ENCODE measurements around the gene EBF3. TPM values are rescaled to one million over a fixed set of nuclear protein-coding genes. Genes with fewer than 3 reads are reported as not detected.

EBF3 gene
- total RNA-seq, 4 donors from 2014 or later = 5.5 to 10.4 (median 8.2) TPM

DNA sequence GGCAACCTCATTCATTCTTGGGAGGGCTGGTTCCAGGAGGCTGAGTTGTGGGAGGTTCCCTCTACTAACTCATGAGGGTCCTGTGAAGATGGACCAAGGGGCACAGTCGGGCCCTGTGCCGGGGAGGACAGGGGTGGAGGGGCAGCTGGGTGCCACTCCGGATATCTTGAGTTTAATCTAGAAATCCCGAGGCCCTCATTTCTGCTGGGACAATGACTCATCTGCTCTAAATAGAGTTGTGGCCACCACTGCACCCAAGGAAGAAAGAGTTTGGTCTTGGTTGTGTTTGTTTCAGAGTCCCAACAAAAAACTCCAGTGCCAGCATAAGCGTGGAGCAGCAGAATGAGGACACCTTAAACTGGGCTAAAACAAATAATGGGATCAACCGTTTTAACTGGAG lies 82.4 kb downstream of the EBF3 start:
- Histone ChIP-seq H3K4me3 (no peak overlapping the region), H3K27me3 (no peaks in the 10 kb centered on the region), H3K9me3 (no peaks in the 10 kb centered on the region), H3K27ac (no peak overlapping the region), H3K4me1 (peaks cover 0 to 6% of the 10 kb centered on the region in 2 donors), H3K36me3 (no peaks in the 10 kb centered on the region)
- TF ChIP-seq, protein P1, sequence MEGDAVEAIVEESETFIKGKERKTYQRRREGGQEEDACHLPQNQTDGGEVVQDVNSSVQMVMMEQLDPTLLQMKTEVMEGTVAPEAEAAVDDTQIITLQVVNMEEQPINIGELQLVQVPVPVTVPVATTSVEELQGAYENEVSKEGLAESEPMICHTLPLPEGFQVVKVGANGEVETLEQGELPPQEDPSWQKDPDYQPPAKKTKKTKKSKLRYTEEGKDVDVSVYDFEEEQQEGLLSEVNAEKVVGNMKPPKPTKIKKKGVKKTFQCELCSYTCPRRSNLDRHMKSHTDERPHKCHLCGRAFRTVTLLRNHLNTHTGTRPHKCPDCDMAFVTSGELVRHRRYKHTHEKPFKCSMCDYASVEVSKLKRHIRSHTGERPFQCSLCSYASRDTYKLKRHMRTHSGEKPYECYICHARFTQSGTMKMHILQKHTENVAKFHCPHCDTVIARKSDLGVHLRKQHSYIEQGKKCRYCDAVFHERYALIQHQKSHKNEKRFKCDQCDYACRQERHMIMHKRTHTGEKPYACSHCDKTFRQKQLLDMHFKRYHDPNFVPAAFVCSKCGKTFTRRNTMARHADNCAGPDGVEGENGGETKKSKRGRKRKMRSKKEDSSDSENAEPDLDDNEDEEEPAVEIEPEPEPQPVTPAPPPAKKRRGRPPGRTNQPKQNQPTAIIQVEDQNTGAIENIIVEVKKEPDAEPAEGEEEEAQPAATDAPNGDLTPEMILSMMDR (IDR thresholded peaks at IDR 0.05 in 4 of 5, conservative IDR thresholded peaks at IDR 0.05 in 1 of 5) = no peak
- no peak for TF ChIP-seq POLR2A (IDR thresholded peaks at IDR 0.05)
- ATAC-seq (peak in 1 of 2 donors; percentile 40), DNase-seq (no peak)
- in situ Hi-C loops (cut with MboI; ENCODE audit: low sequenced_read_pairs in 4 of 4) (no loop called here), intact Hi-C loops (cut with DNase I; ENCODE audit: low total_unique reads) (loop anchor here (10.0 kb wide), 2 partner anchors 223 to 847 kb away; no protein-coding TSS in a partner anchor)

DNA sequence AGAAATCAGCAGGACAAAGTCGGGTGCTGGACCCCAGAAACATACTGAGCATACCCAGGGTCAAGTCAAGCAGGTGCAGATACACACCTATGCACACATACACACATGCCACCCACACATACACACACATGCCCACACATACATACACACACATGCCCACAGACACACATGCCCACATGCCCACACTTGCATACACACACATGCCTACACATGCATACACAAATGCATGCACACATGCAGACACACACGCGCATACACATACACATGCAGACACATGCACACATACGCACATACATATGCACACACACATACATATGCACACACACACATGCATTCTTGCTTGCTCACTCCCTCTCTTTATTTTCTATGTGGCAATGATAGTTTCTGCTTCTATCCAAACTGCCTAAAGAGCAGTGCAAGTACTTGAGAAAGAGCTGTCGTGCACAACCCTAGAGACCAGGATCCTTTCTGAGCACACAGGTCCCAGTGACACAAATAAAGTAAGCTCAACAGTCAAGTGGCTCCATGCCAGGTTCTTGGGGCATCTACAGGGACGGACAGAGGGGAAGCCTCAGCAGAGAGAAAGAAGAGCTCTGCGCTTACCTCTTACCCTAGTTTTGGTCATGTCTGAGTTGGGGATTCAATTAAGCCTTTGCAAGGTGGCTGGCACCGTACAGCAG lies 83.7 kb downstream of the EBF3 start:
- Histone ChIP-seq H3K36me3 (no peaks in the 10 kb centered on the region), H3K4me1 (peaks cover 0 to 6% of the 10 kb centered on the region in 2 donors), H3K27ac (no peak overlapping the region), H3K4me3 (no peak overlapping the region), H3K9me3 (no peaks in the 10 kb centered on the region), H3K27me3 (no peaks in the 10 kb centered on the region)
- no peak for TF ChIP-seq POLR2A (IDR thresholded peaks at IDR 0.05)
- TF ChIP-seq, protein P1 (IDR thresholded peaks at IDR 0.05 in 4 of 5, conservative IDR thresholded peaks at IDR 0.05 in 1 of 5) = no peak
- intact Hi-C loops (cut with DNase I; ENCODE audit: low total_unique reads) = loop anchor here (10.0 kb wide), 2 partner anchors 224 to 846 kb away; no protein-coding TSS in a partner anchor
- in situ Hi-C loops (cut with MboI; ENCODE audit: low sequenced_read_pairs in 4 of 4) = no loop called here
- DNase-seq (no peak), ATAC-seq (no peak)

DNA sequence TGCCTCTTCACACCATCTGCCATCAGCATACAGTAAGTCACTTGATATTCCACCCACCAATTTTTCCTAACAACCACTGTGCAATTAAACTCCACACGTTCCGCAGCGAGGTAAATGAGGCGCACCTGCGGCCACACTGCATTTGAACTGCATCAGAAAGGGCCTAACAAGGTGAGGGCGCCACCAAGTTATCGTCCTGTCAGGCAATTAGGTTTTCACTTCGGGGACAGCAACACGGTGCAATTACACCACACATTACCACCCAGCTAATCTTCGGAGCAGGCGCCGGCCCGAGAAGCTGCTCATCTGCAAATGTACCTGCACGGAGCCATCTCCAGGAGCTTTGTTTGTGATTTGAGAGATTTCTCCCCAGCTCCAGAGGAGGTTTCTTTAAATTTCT lies 84.4 kb downstream of the EBF3 start:
- intact Hi-C loops (cut with DNase I; ENCODE audit: low total_unique reads) = loop anchor here (10.0 kb wide), 2 partner anchors 225 to 845 kb away; no protein-coding TSS in a partner anchor

DNA sequence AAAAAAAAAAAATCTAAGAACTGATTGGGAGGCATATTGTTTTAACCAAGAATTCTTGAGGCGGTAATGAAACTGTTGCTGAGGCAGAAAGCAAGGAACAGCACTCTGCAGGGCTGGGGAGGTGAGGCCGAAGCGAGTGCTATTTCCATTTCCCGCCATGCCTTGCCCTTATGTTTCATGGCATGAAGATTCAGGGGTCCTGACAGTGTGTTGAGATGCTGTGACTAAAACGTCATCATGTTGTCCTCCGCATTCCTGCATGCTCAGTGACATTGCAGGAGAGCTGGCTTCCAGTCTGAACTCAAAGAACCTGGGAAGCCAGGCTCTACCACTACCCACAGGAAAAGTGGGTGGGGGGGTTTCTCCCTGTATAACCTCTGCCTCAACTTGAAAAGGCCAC lies 85.2 kb downstream of the EBF3 start:
- intact Hi-C loops (cut with DNase I; ENCODE audit: low total_unique reads) = no loop called here
- ATAC-seq (no peak), DNase-seq (no peak)
- Histone ChIP-seq H3K4me3 (no peak overlapping the region), H3K36me3 (no peaks in the 10 kb centered on the region), H3K27ac (no peak overlapping the region), H3K27me3 (no peaks in the 10 kb centered on the region), H3K9me3 (no peaks in the 10 kb centered on the region), H3K4me1 (peaks cover 0 to 6% of the 10 kb centered on the region in 2 donors)
- in situ Hi-C loops (cut with MboI; ENCODE audit: low sequenced_read_pairs in 4 of 4) = no loop called here
- TF ChIP-seq, protein P1 (IDR thresholded peaks at IDR 0.05 in 4 of 5, conservative IDR thresholded peaks at IDR 0.05 in 1 of 5) = no peak
- TF ChIP-seq POLR2A (IDR thresholded peaks at IDR 0.05) = no peak

More for the DNA sequence above, 84.4 kb downstream of the EBF3 start:
- H3K27ac ChIP-seq = no peak overlapping the region
- no peak overlapping the region for H3K4me3 ChIP-seq
- H3K9me3 ChIP-seq = no peaks in the 10 kb centered on the region
- ATAC-seq (no peak), DNase-seq (no peak)
- H3K36me3 ChIP-seq = no peaks in the 10 kb centered on the region
- TF ChIP-seq, protein P1 (IDR thresholded peaks at IDR 0.05 in 4 of 5, conservative IDR thresholded peaks at IDR 0.05 in 1 of 5) = no peak
- TF ChIP-seq POLR2A (IDR thresholded peaks at IDR 0.05) = no peak
- H3K4me1 ChIP-seq = peaks cover 0 to 6% of the 10 kb centered on the region in 2 donors
- no peaks in the 10 kb centered on the region for H3K27me3 ChIP-seq
- in situ Hi-C loops (cut with MboI; ENCODE audit: low sequenced_read_pairs in 4 of 4) = no loop called here

Measured in gastrocnemius medialis (tissue), 4 donors.